Cerebellar nuclear complex (tissue), 1 donor: ENCODE data around the gene AK9.
"Not testable (repeated sequence)": the region's sequence is repeated elsewhere in the genome, so short reads cannot be mapped to it uniquely, and the experiment has no call there.

Experiments
- DNase-seq, 2 experiments: peaks; one replicate each; lab custom pipeline; 2025; lab: John Stamatoyannopoulos, UW

The AK9 gene

GRCh38 chr6:109695468-109695867, 4.5 kb upstream of the AK9 start:
- no peak for DNase-seq

GRCh38 chr6:109693111-109693510, 2.1 kb upstream of the AK9 start:
- DNase-seq: no peak

- DNase-seq: peak in 1 of 2 experiments; percentile 7
These were observed 647 bp downstream of the AK9 start for GRCh38 chr6:109690373-109690736.

- DNase-seq: no peak
These were observed 3.7 kb downstream of the AK9 start for GRCh38 chr6:109687271-109687761.

GRCh38 chr6:109686566-109687265, 4.3 kb downstream of the AK9 start:
- no peak for DNase-seq

GRCh38 chr6:109678661-109679505, 12.1 kb downstream of the AK9 start:
- not testable (repeated sequence) for DNase-seq

GRCh38 chr6:109678240-109678639, 12.8 kb downstream of the AK9 start:
- no peak for DNase-seq

- DNase-seq: no peak
These were observed 14.3 kb downstream of the AK9 start for GRCh38 chr6:109676724-109677123.

- DNase-seq: no peak
These were observed 18.2 kb downstream of the AK9 start for GRCh38 chr6:109672839-109673238.

- DNase-seq: no peak
These were observed 18.8 kb downstream of the AK9 start for GRCh38 chr6:109672175-109672574.

GRCh38 chr6:109671733-109672132, 19.3 kb downstream of the AK9 start:
- DNase-seq: no peak

- DNase-seq: no peak
These were observed 21.2 kb downstream of the AK9 start for GRCh38 chr6:109669811-109670210.

- no peak for DNase-seq
These were observed 28.8 kb downstream of the AK9 start for GRCh38 chr6:109662192-109662591.

GRCh38 chr6:109660526-109661320, 30.3 kb downstream of the AK9 start:
- DNase-seq: no peak

GRCh38 chr6:109655761-109656262, 35.2 kb downstream of the AK9 start:
- DNase-seq: no peak

- no peak for DNase-seq
These were observed 37.7 kb downstream of the AK9 start for GRCh38 chr6:109653264-109653663.

- DNase-seq: no peak
These were observed 46.9 kb downstream of the AK9 start for GRCh38 chr6:109644131-109644530.

- DNase-seq: no peak
These were observed 58.6 kb downstream of the AK9 start for GRCh38 chr6:109632405-109632804.

- no peak for DNase-seq
These were observed 59.6 kb downstream of the AK9 start for GRCh38 chr6:109631403-109631802.

GRCh38 chr6:109628158-109629000, 62.6 kb downstream of the AK9 start:
- no peak for DNase-seq

GRCh38 chr6:109626311-109626710, 64.7 kb downstream of the AK9 start:
- DNase-seq: no peak
